Measurements from ENCODE around the gene HOXD10. TPM values are rescaled to one million over a fixed set of nuclear protein-coding genes. Genes with fewer than 3 reads are reported as not detected.

The HOXD10 gene
- total and polyA plus RNA-seq, 7 experiments from 2014 or later = not detected

- peak overlapping the region in 2 of 10 donors; percentile 11 to 67 for H3K4me3 Mint-ChIP-seq
- H3K27me3 Mint-ChIP-seq = peaks cover 76 to 82% (median 81%) of the 10 kb centered on the region in 5 donors
- H3K4me3 ChIP-seq (ENCODE audit: low read length) = no peak overlapping the region
- H3K27me3 ChIP-seq (ENCODE audit: control insufficient read depth in 2 of 2, insufficient read depth in 2 of 2, low read length in 2 of 2) = peaks cover 37 to 74% of the 10 kb centered on the region in 2 donors
- H3K27ac ChIP-seq (ENCODE audit: low read depth, low read length) = no peak overlapping the region
- no peak for ATAC-seq
- ChIA-PET CTCF (interaction anchor here (0.6 to 5.6 kb wide), 10 partner anchors 16 to 1020 kb away, joined by 3 to 65 read pairs (median 3); no protein-coding TSS in a partner anchor), POLR2A (interaction anchor here (0.5 to 0.9 kb wide), 3 partner anchors 25 to 1594 kb away, joined by 3 read pairs; no protein-coding TSS in a partner anchor)
- peaks cover 17 to 52% (median 42%) of the 10 kb centered on the region in 7 donors for H3K4me1 Mint-ChIP-seq
- no peaks in the 10 kb centered on the region for H3K9me3 ChIP-seq (ENCODE audit: control insufficient read depth in 2 of 3, low read length in 3 of 3)
- H3K9me3 Mint-ChIP-seq = peaks cover 0 to 16% (median 4%) of the 10 kb centered on the region in 11 donors
- peak overlapping the region in 4 of 9 donors; percentile 53 to 90 (median 70) for H3K27ac Mint-ChIP-seq
- DNase-seq = no peak
- peaks cover 3 to 14% of the 10 kb centered on the region in 2 donors for H3K4me1 ChIP-seq (ENCODE audit: control insufficient read depth in 2 of 2, insufficient read depth in 2 of 2, low read length in 2 of 2)
- H3K36me3 ChIP-seq (ENCODE audit: control insufficient read depth in 2 of 3, insufficient read depth in 3 of 3, low read length in 3 of 3) = no peaks in the 10 kb centered on the region
- H3K36me3 Mint-ChIP-seq = peaks cover 0 to 5% (median 0%) of the 10 kb centered on the region in 5 donors
- intact Hi-C loops (cut with micrococcal nuclease) = loop anchor here (1.0 to 10.0 kb wide), 15 partner anchors 43 to 1793 kb away; partner anchors contain the start of genes LNPK (in 1 of the 2) and SP9 (in 1 of the 2)
These were observed 11.1 kb downstream of the HOXD10 start for GRCh38 chr2:176127774-176128072.

DNA sequence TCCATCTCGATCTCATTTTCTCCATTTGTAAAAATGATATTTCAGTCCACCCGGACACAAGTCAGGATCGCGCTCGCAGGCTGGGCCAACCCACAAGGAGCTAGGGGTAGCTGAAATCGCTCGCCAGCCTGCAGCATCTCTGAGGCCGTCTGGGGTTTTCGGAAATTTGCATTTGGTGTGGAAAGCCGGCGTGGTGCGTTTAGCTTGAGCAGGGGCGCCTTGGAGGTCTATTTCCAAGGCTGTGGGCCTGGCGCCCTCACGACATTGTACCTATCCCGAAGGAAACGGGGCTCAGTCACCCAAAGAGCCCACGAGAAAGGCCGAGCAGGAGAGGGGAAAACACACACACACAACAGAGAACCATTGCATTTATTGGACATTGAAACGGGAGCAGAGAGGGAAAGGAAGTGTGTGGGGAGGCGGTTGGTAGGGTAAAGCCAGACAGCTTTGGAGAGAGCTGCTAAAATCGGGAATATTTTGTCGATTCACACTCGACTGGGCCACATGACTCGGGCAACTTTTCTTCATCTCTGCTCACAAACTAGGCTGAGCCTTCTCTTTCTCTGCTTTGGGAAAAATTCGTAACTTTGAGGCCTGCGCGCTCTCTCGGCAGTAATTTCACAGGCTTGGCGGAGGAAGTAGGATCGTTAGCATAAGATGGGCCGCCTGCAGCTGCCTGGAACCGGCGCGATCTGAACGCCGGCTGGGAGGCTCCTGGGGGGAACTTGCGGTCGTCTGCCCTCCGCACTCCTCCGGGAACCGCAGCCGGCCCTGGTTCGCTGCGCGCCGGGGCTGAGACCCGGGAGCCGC lies 11.8 kb downstream of the HOXD10 start:
- peak overlapping the region in 4 of 9 donors; percentile 53 to 90 (median 70) for H3K27ac Mint-ChIP-seq

GRCh38 chr2:176128982-176129796 lies 12.6 kb downstream of the HOXD10 start, which contains the start of gene HOXD8:
Gene HOXD8 (plus strand): TSS chr2:176129705. CDS start chr2:176130367, 662 bp downstream.
- Mint-ChIP-seq H3K27ac (peak within 1 kb of the TSS in 4 of 9 donors; percentile 25 to 90 (median 70)), H3K36me3 (peaks cover 0 to 5% (median 0%) of the 10 kb centered on the region in 5 donors), H3K27me3 (peaks cover 80 to 87% (median 86%) of the 10 kb centered on the region in 5 donors), H3K4me1 (peaks cover 17 to 45% (median 34%) of the 10 kb centered on the region in 7 donors), H3K4me3 (peak within 1 kb of the TSS; percentile 42 to 82 (median 69)), H3K9me3 (peaks cover 0 to 28% (median 5%) of the 10 kb centered on the region in 11 donors)
- Histone ChIP-seq H3K36me3 (ENCODE audit: control insufficient read depth in 2 of 3, insufficient read depth in 3 of 3, low read length in 3 of 3) (no peaks in the 10 kb centered on the region), H3K9me3 (ENCODE audit: control insufficient read depth in 2 of 3, low read length in 3 of 3) (no peaks in the 10 kb centered on the region), H3K4me3 (ENCODE audit: low read length) (no peak within 1 kb of the TSS), H3K4me1 (ENCODE audit: control insufficient read depth in 2 of 2, insufficient read depth in 2 of 2, low read length in 2 of 2) (peaks cover 3 to 6% of the 10 kb centered on the region in 2 donors), H3K27me3 (ENCODE audit: control insufficient read depth in 2 of 2, insufficient read depth in 2 of 2, low read length in 2 of 2) (peaks cover 39 to 74% of the 10 kb centered on the region in 2 donors), H3K27ac (ENCODE audit: low read depth, low read length) (no peak within 1 kb of the TSS)
- ChIA-PET POLR2A (no interaction called here), CTCF (interaction anchor here (2.8 to 5.6 kb wide), 2 partner anchors 325 to 522 kb away, joined by 27 to 65 read pairs; no protein-coding TSS in a partner anchor)
- ATAC-seq = no peak
- intact Hi-C loops (cut with micrococcal nuclease) = loop anchor here (2.0 to 10.0 kb wide), 6 partner anchors 44 to 1794 kb away; partner anchors contain the start of genes LNPK (in 1 of the 2) and SP9 (in 1 of the 2)
- peak in 1 of 9 donors; percentile 27 for DNase-seq

More for the DNA sequence above, 11.8 kb downstream of the HOXD10 start:
- DNase-seq (peak in 1 of 9 donors; percentile 20), ATAC-seq (no peak)
- POLR2A ChIA-PET = interaction anchor here (0.9 kb wide), 2 partner anchors 26 to 328 kb away, joined by 3 read pairs; no protein-coding TSS in a partner anchor
- Histone ChIP-seq H3K27me3 (ENCODE audit: control insufficient read depth in 2 of 2, insufficient read depth in 2 of 2, low read length in 2 of 2) (peaks cover 39 to 78% of the 10 kb centered on the region in 2 donors), H3K4me3 (ENCODE audit: low read length) (no peak overlapping the region), H3K9me3 (ENCODE audit: control insufficient read depth in 2 of 3, low read length in 3 of 3) (no peaks in the 10 kb centered on the region), H3K36me3 (ENCODE audit: control insufficient read depth in 2 of 3, insufficient read depth in 3 of 3, low read length in 3 of 3) (no peaks in the 10 kb centered on the region), H3K4me1 (ENCODE audit: control insufficient read depth in 2 of 2, insufficient read depth in 2 of 2, low read length in 2 of 2) (peaks cover 3 to 9% of the 10 kb centered on the region in 2 donors), H3K27ac (ENCODE audit: low read depth, low read length) (no peak overlapping the region)
- Mint-ChIP-seq H3K4me1 (peaks cover 17 to 51% (median 41%) of the 10 kb centered on the region in 7 donors), H3K36me3 (peaks cover 0 to 5% (median 0%) of the 10 kb centered on the region in 5 donors), H3K4me3 (peak overlapping the region; percentile 12 to 75 (median 66)), H3K27me3 (peaks cover 80 to 87% (median 86%) of the 10 kb centered on the region in 5 donors), H3K9me3 (peaks cover 0 to 20% (median 4%) of the 10 kb centered on the region in 11 donors)
- intact Hi-C loops (cut with micrococcal nuclease) = loop anchor here (2.0 to 10.0 kb wide), 6 partner anchors 44 to 1794 kb away; partner anchors contain the start of genes LNPK (in 1 of the 2) and SP9 (in 1 of the 2)
- CTCF ChIA-PET = interaction anchor here (0.6 to 5.6 kb wide), 9 partner anchors 15 to 1019 kb away, joined by 3 to 65 read pairs (median 3); no protein-coding TSS in a partner anchor

GRCh38 chr2:176129813-176130146 lies 13.2 kb downstream of the HOXD10 start:
- ATAC-seq (peak; percentile 12), DNase-seq (peak in 1 of 9 donors; percentile 22)
- Mint-ChIP-seq H3K27ac (no peak overlapping the region), H3K27me3 (peaks cover 80 to 87% (median 86%) of the 10 kb centered on the region in 5 donors), H3K4me1 (peaks cover 17 to 45% (median 34%) of the 10 kb centered on the region in 7 donors), H3K36me3 (peaks cover 0 to 5% (median 0%) of the 10 kb centered on the region in 5 donors), H3K4me3 (peak overlapping the region in 6 of 10 donors; percentile 45 to 75 (median 58)), H3K9me3 (peaks cover 0 to 28% (median 5%) of the 10 kb centered on the region in 11 donors)
- H3K36me3 ChIP-seq (ENCODE audit: control insufficient read depth in 2 of 3, insufficient read depth in 3 of 3, low read length in 3 of 3) = no peaks in the 10 kb centered on the region
- no peaks in the 10 kb centered on the region for H3K9me3 ChIP-seq (ENCODE audit: control insufficient read depth in 2 of 3, low read length in 3 of 3)
- H3K27ac ChIP-seq (ENCODE audit: low read depth, low read length) = no peak overlapping the region
- H3K4me3 ChIP-seq (ENCODE audit: low read length) = no peak overlapping the region
- ChIA-PET POLR2A (no interaction called here), CTCF (interaction anchor here (5.6 kb wide), 1 partner anchor 325 kb away, joined by 65 read pairs; no protein-coding TSS in a partner anchor)
- intact Hi-C loops (cut with micrococcal nuclease) = loop anchor here (2.0 to 10.0 kb wide), 10 partner anchors 32 to 1795 kb away; partner anchors contain the start of genes HOXD12 (in 1 of the 2), LNPK (in 1 of the 2) and SP9 (in 1 of the 2)
- H3K27me3 ChIP-seq (ENCODE audit: control insufficient read depth in 2 of 2, insufficient read depth in 2 of 2, low read length in 2 of 2) = peaks cover 43 to 69% of the 10 kb centered on the region in 2 donors
- H3K4me1 ChIP-seq (ENCODE audit: control insufficient read depth in 2 of 2, insufficient read depth in 2 of 2, low read length in 2 of 2) = peaks cover 3 to 6% of the 10 kb centered on the region in 2 donors

DNA sequence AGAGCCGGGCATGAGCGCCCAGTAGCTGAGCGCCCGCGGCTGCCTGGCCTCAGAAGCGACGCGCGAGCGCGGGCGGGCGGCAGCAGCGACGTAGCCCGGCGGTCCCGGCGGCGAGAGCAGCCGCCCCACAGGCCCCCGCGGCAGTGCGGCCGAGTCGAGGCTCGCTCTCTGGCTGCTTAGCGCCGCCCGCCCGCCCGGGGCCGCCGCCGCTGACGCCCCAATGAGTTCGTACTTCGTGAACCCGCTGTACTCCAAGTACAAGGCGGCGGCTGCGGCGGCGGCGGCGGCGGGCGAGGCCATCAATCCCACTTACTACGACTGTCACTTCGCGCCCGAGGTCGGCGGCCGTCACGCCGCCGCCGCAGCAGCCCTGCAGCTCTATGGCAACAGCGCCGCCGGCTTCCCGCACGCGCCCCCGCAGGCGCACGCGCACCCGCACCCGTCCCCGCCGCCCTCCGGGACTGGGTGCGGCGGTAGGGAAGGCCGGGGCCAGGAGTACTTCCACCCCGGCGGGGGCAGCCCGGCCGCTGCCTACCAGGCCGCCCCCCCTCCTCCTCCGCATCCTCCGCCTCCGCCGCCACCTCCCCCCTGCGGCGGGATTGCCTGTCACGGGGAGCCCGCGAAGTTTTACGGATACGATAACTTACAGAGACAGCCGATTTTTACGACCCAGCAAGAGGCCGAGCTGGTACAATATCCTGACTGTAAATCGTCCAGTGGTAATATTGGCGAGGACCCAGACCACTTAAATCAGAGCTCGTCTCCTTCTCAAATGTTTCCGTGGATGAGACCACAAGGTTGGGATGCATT lies 13.8 kb downstream of the HOXD10 start:
- H3K4me3 Mint-ChIP-seq = peak overlapping the region; percentile 41 to 84 (median 72)
- intact Hi-C loops (cut with micrococcal nuclease) = loop anchor here (5.0 to 10.0 kb wide), 4 partner anchors 33 to 1634 kb away; partner anchors contain the start of gene HOXD12 (in 1 of the 2)
- peaks cover 0 to 32% (median 5%) of the 10 kb centered on the region in 11 donors for H3K9me3 Mint-ChIP-seq
- H3K27ac Mint-ChIP-seq = peak overlapping the region in 3 of 9 donors; percentile 60 to 88 (median 66)
- no peaks in the 10 kb centered on the region for H3K36me3 ChIP-seq (ENCODE audit: control insufficient read depth in 2 of 3, insufficient read depth in 3 of 3, low read length in 3 of 3)
- H3K9me3 ChIP-seq (ENCODE audit: control insufficient read depth in 2 of 3, low read length in 3 of 3) = no peaks in the 10 kb centered on the region
- peaks cover 0 to 5% (median 0%) of the 10 kb centered on the region in 5 donors for H3K36me3 Mint-ChIP-seq
- peaks cover 80 to 88% (median 86%) of the 10 kb centered on the region in 5 donors for H3K27me3 Mint-ChIP-seq
- DNase-seq (peak in 1 of 9 donors; percentile 27), ATAC-seq (peak; percentile 41)
- peaks cover 3 to 6% of the 10 kb centered on the region in 2 donors for H3K4me1 ChIP-seq (ENCODE audit: control insufficient read depth in 2 of 2, insufficient read depth in 2 of 2, low read length in 2 of 2)
- no peak overlapping the region for H3K27ac ChIP-seq (ENCODE audit: low read depth, low read length)
- no peak overlapping the region for H3K4me3 ChIP-seq (ENCODE audit: low read length)
- H3K4me1 Mint-ChIP-seq = peaks cover 17 to 48% (median 36%) of the 10 kb centered on the region in 7 donors
- POLR2A ChIA-PET = no interaction called here
- H3K27me3 ChIP-seq (ENCODE audit: control insufficient read depth in 2 of 2, insufficient read depth in 2 of 2, low read length in 2 of 2) = peaks cover 45 to 69% of the 10 kb centered on the region in 2 donors
- CTCF ChIA-PET = interaction anchor here (5.6 kb wide), 1 partner anchor 324 kb away, joined by 65 read pairs; no protein-coding TSS in a partner anchor

Data from naive thymus-derived CD4-positive, alpha-beta T cell (primary cell).